HG02840 (cell line): ENCODE measurements around the gene SLC25A21.

Experiments used
- ATAC-seq: cut with Tn5 transposase; IDR thresholded peaks from one replicate; pipeline ENCODE4 v1.9.1; 2021; ENCODE audit warnings: mild to moderate bottlenecking, moderate library complexity, moderate number of reproducible peaks; ENCODE audit not compliant: unreplicated experiment, low FRiP score

The SLC25A21 gene

GRCh38 chr14:37145395-37145794 is 27.0 kb downstream of the SLC25A21 start:
- ATAC-seq = no peak

- no peak for ATAC-seq
These were observed 27.6 kb downstream of the SLC25A21 start for GRCh38 chr14:37144729-37145363.

GRCh38 chr14:37143475-37143874 is 28.9 kb downstream of the SLC25A21 start:
- ATAC-seq = no peak

- ATAC-seq = no peak
These were observed 29.5 kb downstream of the SLC25A21 start for GRCh38 chr14:37142835-37143401.

GRCh38 chr14:37140176-37140575 is 32.2 kb downstream of the SLC25A21 start:
- no peak for ATAC-seq

GRCh38 chr14:37139710-37140109 is 32.7 kb downstream of the SLC25A21 start:
- no peak for ATAC-seq

GRCh38 chr14:37138898-37139297 is 33.5 kb downstream of the SLC25A21 start:
- ATAC-seq = no peak

GRCh38 chr14:37133284-37133913 is 39.0 kb downstream of the SLC25A21 start:
- no peak for ATAC-seq

GRCh38 chr14:37131205-37131604 is 41.2 kb downstream of the SLC25A21 start:
- no peak for ATAC-seq

- ATAC-seq = no peak
These were observed 43.4 kb downstream of the SLC25A21 start for GRCh38 chr14:37129047-37129446.

- no peak for ATAC-seq
These were observed 47.8 kb downstream of the SLC25A21 start for GRCh38 chr14:37124614-37125013.

- ATAC-seq = no peak
These were observed 49.3 kb downstream of the SLC25A21 start for GRCh38 chr14:37122919-37123639.

- ATAC-seq = no peak
These were observed 50.1 kb downstream of the SLC25A21 start for GRCh38 chr14:37122288-37122687.

GRCh38 chr14:37118673-37119366 is 53.6 kb downstream of the SLC25A21 start:
- no peak for ATAC-seq

GRCh38 chr14:37116933-37117849 is 55.2 kb downstream of the SLC25A21 start:
- no peak for ATAC-seq

GRCh38 chr14:37115406-37115805 is 57.0 kb downstream of the SLC25A21 start:
- ATAC-seq = no peak

- no peak for ATAC-seq
These were observed 57.8 kb downstream of the SLC25A21 start for GRCh38 chr14:37114559-37114958.

GRCh38 chr14:37114002-37114401 is 58.4 kb downstream of the SLC25A21 start:
- no peak for ATAC-seq

- no peak for ATAC-seq
These were observed 74.3 kb downstream of the SLC25A21 start for GRCh38 chr14:37098132-37098531.

- ATAC-seq = no peak
These were observed 77.9 kb downstream of the SLC25A21 start for GRCh38 chr14:37094502-37094901.
